Endodermal cell (in vitro differentiated cells): ENCODE measurements around the gene ABCB4. TPM values are rescaled to one million over a fixed set of nuclear protein-coding genes. Genes with fewer than 3 reads are reported as not detected.

Experiments used
- DNase-seq: peaks from one replicate; pipeline ENCODE4 v3.0.0-alpha.2; 2017
- H3K27ac ChIP-seq: 2 replicates; pipeline ENCODE4 v1.5.1; 2013; ENCODE audit warnings: mild to moderate bottlenecking, low read depth, low read length, moderate library complexity
- H3K27me3 ChIP-seq: 2 replicates; pipeline ENCODE4 v1.6.1; 2013; ENCODE audit warnings: mild to moderate bottlenecking, low read length, moderate library complexity; ENCODE audit not compliant: insufficient read depth, control insufficient read depth, poor library complexity, severe bottlenecking
- H3K36me3 ChIP-seq: 2 replicates; pipeline ENCODE4 v1.7.0; 2013; ENCODE audit warnings: mild to moderate bottlenecking, low read length, moderate library complexity; ENCODE audit not compliant: control insufficient read depth, insufficient read depth
- H3K4me1 ChIP-seq: one replicate; pipeline ENCODE4 v1.7.0; 2013; ENCODE audit warnings: low read length; ENCODE audit not compliant: control insufficient read depth, insufficient read depth
- H3K4me3 ChIP-seq: 2 replicates; pipeline ENCODE4 v1.5.1; 2013; ENCODE audit warnings: mild to moderate bottlenecking, low read length, moderate library complexity
- H3K9ac ChIP-seq: 2 replicates; pipeline ENCODE4 v1.6.1; 2013; ENCODE audit warnings: mild to moderate bottlenecking, low read length, moderate library complexity; ENCODE audit not compliant: poor library complexity, severe bottlenecking; ENCODE audit errors: extremely low read depth
- H3K9me3 ChIP-seq: 2 replicates; pipeline ENCODE4 v1.6.1; 2013; ENCODE audit warnings: mild to moderate bottlenecking, low read length, moderate library complexity; ENCODE audit not compliant: control insufficient read depth
- H3K27ac Mint-ChIP-seq: 2 replicates; pipeline ENCODE4 v1.8.0; 2020; ENCODE audit warnings: mixed read lengths
- H3K27me3 Mint-ChIP-seq: 2 replicates; pipeline ENCODE4 v1.8.0; 2021; ENCODE audit warnings: mild to moderate bottlenecking, mixed read lengths; ENCODE audit not compliant: insufficient read depth
- H3K36me3 Mint-ChIP-seq: 2 replicates; pipeline ENCODE4 v1.8.0; 2020; ENCODE audit warnings: low read depth, mixed read lengths
- H3K4me1 Mint-ChIP-seq: 2 replicates; pipeline ENCODE4 v1.8.0; 2020; ENCODE audit warnings: mixed read lengths
- H3K4me3 Mint-ChIP-seq: 2 replicates; pipeline ENCODE4 v1.8.0; 2020; ENCODE audit warnings: mild to moderate bottlenecking, moderate library complexity, mixed read lengths
- H3K9me3 Mint-ChIP-seq: 2 replicates; pipeline ENCODE4 v1.8.0; 2020; ENCODE audit warnings: mild to moderate bottlenecking, mixed read lengths
- CTCF ChIP-seq: fragments of 200-600 bp; sonication (generic); conservative IDR thresholded peaks from 2 replicates; pipeline ENCODE4 v1.5.0; 2021; ENCODE audit warnings: antibody characterized with exemption, mild to moderate bottlenecking
- WGBS, 2 experiments: methylation state at CpG; one replicate each; pipeline versions ENCODE4 v1.1.5 to v1.1.7; 2013; ENCODE audit warnings: missing lambda C conversion rate in 2 of 2, mixed read lengths in 1 of 2; ENCODE audit not compliant: insufficient coverage in 1 of 2, insufficient read length in 1 of 2; 5-methylcytosine and 5-hydroxymethylcytosine counted together
- total RNA-seq, 2 donors: library from RNA; stranded (reverse); fragmentation: NEBNext Ultra II Directional in 1 of 2; extraction: Animal tissue kit (Norgen Biotek cat#: 25700) in 1 of 2; gene quantifications; 2 replicates in 1 of 2; 3 replicates in 1 of 2; pipeline ENCODE4 v1.2.1, GENCODE V29; 2021

Gene ABCB4
- total RNA-seq, 2 donors from 2014 or later = 0.60 to 0.77 TPM

DNA sequence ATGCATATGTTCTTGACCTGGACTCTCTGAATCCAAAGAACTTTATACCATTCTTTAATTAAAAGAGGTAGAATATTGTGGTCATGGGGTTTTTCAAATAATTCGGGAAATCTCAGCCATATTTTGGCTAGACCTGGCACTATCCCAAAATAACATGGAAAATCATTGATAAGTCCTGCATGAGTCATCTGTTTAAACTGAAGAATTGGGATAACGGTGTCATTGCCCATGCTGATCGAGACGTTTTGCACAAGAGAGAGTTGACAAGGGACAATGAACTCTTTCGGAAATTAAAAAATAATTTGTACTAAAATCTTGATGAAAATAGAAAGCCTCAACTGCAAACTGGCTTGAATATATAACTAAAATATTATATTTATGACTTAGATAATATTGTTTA lies 19.9 kb upstream of the ABCB4 start:
- Histone ChIP-seq H3K9me3 (peaks cover 4% of the 10 kb centered on the region), H3K36me3 (no peaks in the 10 kb centered on the region), H3K27me3 (no peaks in the 10 kb centered on the region), H3K4me1 (no peaks in the 10 kb centered on the region), H3K9ac (no peak overlapping the region), H3K27ac (no peak overlapping the region), H3K4me3 (no peak overlapping the region)
- no peaks in the 10 kb centered on the region for H3K4me1 Mint-ChIP-seq
- TF ChIP-seq CTCF = no peak
- peaks cover 7% of the 10 kb centered on the region for H3K27me3 Mint-ChIP-seq
- no peaks in the 10 kb centered on the region for H3K36me3 Mint-ChIP-seq
- 89 to 92% methylated on average over 4 to 5 of the region's 5 CpGs for WGBS, 2 experiments
- no peak for DNase-seq
- H3K9me3 Mint-ChIP-seq = no peaks in the 10 kb centered on the region
- H3K27ac Mint-ChIP-seq = no peak overlapping the region
- no peak overlapping the region for H3K4me3 Mint-ChIP-seq

GRCh38 chr7:87494454-87494853 lies 19.0 kb upstream of the ABCB4 start:
- H3K36me3 Mint-ChIP-seq = no peaks in the 10 kb centered on the region
- H3K27me3 Mint-ChIP-seq = peaks cover 9% of the 10 kb centered on the region
- 89% methylated on average over 1 of the region's 1 CpG; no CpG with 5 or more reads in 1 of the 2 experiments for WGBS, 2 experiments
- no peaks in the 10 kb centered on the region for H3K4me1 ChIP-seq
- no peak for TF ChIP-seq CTCF
- no peaks in the 10 kb centered on the region for H3K9me3 Mint-ChIP-seq
- H3K36me3 ChIP-seq = no peaks in the 10 kb centered on the region
- no peak overlapping the region for H3K4me3 Mint-ChIP-seq
- no peak overlapping the region for H3K9ac ChIP-seq
- no peak for DNase-seq
- no peak overlapping the region for H3K27ac Mint-ChIP-seq
- no peak overlapping the region for H3K27ac ChIP-seq
- H3K9me3 ChIP-seq = peaks cover 4% of the 10 kb centered on the region
- H3K27me3 ChIP-seq = no peaks in the 10 kb centered on the region
- no peaks in the 10 kb centered on the region for H3K4me1 Mint-ChIP-seq
- no peak overlapping the region for H3K4me3 ChIP-seq

GRCh38 chr7:87483131-87483530 lies 7.7 kb upstream of the ABCB4 start:
- Mint-ChIP-seq H3K4me1 (peaks cover 6% of the 10 kb centered on the region), H3K27ac (no peak overlapping the region), H3K36me3 (no peaks in the 10 kb centered on the region), H3K27me3 (peaks cover 10% of the 10 kb centered on the region), H3K9me3 (no peaks in the 10 kb centered on the region), H3K4me3 (no peak overlapping the region)
- DNase-seq = no peak
- TF ChIP-seq CTCF = no peak
- Histone ChIP-seq H3K9me3 (no peaks in the 10 kb centered on the region), H3K27me3 (peaks cover 11% of the 10 kb centered on the region), H3K4me1 (no peaks in the 10 kb centered on the region), H3K4me3 (no peak overlapping the region), H3K36me3 (no peaks in the 10 kb centered on the region), H3K27ac (no peak overlapping the region), H3K9ac (no peak overlapping the region)
- 97 to 100% methylated on average over 1 to 2 of the region's 2 CpGs for WGBS, 2 experiments
